Type B pancreatic cell (in vitro differentiated cells): ENCODE results near the gene PRM1. TPM values are rescaled to one million over a fixed set of nuclear protein-coding genes. Genes with fewer than 3 reads are reported as not detected.

ENCODE experiments used
- DNase-seq: peaks from one replicate; pipeline ENCODE4 v3.0.0; 2021; ENCODE audit warnings: mixed read lengths; ENCODE audit not compliant: unreplicated experiment; ENCODE audit errors: extremely low spot score
- H3K27ac Mint-ChIP-seq: 2 replicates; pipeline ENCODE4 v1.8.0; 2021; ENCODE audit warnings: mild to moderate bottlenecking, mixed read lengths
- H3K27me3 Mint-ChIP-seq: 2 replicates; pipeline ENCODE4 v1.8.0; 2021; ENCODE audit warnings: mixed read lengths
- H3K36me3 Mint-ChIP-seq: 2 replicates; pipeline ENCODE4 v1.8.0; 2021; ENCODE audit warnings: mixed read lengths
- H3K4me1 Mint-ChIP-seq: one replicate; pipeline ENCODE4 v1.8.0; 2021; ENCODE audit warnings: mixed read lengths; ENCODE audit not compliant: unreplicated experiment
- H3K4me3 Mint-ChIP-seq: 2 replicates; pipeline ENCODE4 v1.8.0; 2021; ENCODE audit warnings: mild to moderate bottlenecking, mixed read lengths
- H3K9me3 Mint-ChIP-seq: 2 replicates; pipeline ENCODE4 v1.8.0; 2021; ENCODE audit warnings: mixed read lengths
- total RNA-seq: library from RNA; stranded (reverse); gene quantifications from 2 replicates; pipeline ENCODE4 v1.2.1, GENCODE V29; 2021; ENCODE audit warnings: low replicate concordance
- TF ChIP-seq, protein P1 (sequence below): fragments of 200-600 bp; sonication (generic); conservative IDR thresholded peaks from 2 replicates; pipeline ENCODE4 v1.5.0; 2021; ENCODE audit warnings: antibody characterized with exemption, mild to moderate bottlenecking

The PRM1 gene
- total RNA-seq, 1 donor from 2014 or later = not detected

GRCh38 chr16:11255737-11256660 is 25.1 kb downstream of the PRM1 start, which contains the start of gene SOCS1:
TSS of gene SOCS1 (minus strand) at chr16:11256204. CDS start at chr16:11255478, 726 bp downstream.
- Mint-ChIP-seq H3K4me3 (peak within 1 kb of the TSS; percentile 94), H3K27me3 (no peaks in the 10 kb centered on the region), H3K27ac (peak within 1 kb of the TSS; percentile 95), H3K36me3 (peaks cover 4% of the 10 kb centered on the region), H3K9me3 (no peaks in the 10 kb centered on the region), H3K4me1 (peaks cover 30% of the 10 kb centered on the region)
- DNase-seq = peak; percentile 95
- TF ChIP-seq, protein P1, sequence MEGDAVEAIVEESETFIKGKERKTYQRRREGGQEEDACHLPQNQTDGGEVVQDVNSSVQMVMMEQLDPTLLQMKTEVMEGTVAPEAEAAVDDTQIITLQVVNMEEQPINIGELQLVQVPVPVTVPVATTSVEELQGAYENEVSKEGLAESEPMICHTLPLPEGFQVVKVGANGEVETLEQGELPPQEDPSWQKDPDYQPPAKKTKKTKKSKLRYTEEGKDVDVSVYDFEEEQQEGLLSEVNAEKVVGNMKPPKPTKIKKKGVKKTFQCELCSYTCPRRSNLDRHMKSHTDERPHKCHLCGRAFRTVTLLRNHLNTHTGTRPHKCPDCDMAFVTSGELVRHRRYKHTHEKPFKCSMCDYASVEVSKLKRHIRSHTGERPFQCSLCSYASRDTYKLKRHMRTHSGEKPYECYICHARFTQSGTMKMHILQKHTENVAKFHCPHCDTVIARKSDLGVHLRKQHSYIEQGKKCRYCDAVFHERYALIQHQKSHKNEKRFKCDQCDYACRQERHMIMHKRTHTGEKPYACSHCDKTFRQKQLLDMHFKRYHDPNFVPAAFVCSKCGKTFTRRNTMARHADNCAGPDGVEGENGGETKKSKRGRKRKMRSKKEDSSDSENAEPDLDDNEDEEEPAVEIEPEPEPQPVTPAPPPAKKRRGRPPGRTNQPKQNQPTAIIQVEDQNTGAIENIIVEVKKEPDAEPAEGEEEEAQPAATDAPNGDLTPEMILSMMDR = peak; percentile 96

GRCh38 chr16:11254913-11255736 is 26.0 kb downstream of the PRM1 start:
- H3K27ac Mint-ChIP-seq = peak overlapping the region; percentile 39
- peaks cover 34% of the 10 kb centered on the region for H3K4me1 Mint-ChIP-seq
- no peaks in the 10 kb centered on the region for H3K27me3 Mint-ChIP-seq
- no peak for DNase-seq
- peaks cover 3% of the 10 kb centered on the region for H3K9me3 Mint-ChIP-seq
- H3K36me3 Mint-ChIP-seq = peaks cover 4% of the 10 kb centered on the region
- TF ChIP-seq, protein P1 = no peak
- H3K4me3 Mint-ChIP-seq = peak overlapping the region; percentile 83

- no peaks in the 10 kb centered on the region for H3K27me3 Mint-ChIP-seq
- DNase-seq = no peak
- H3K4me1 Mint-ChIP-seq = peaks cover 35% of the 10 kb centered on the region
- peak overlapping the region; percentile 39 for H3K27ac Mint-ChIP-seq
- peaks cover 3% of the 10 kb centered on the region for H3K9me3 Mint-ChIP-seq
- H3K4me3 Mint-ChIP-seq = peak overlapping the region; percentile 83
- H3K36me3 Mint-ChIP-seq = peaks cover 4% of the 10 kb centered on the region
- TF ChIP-seq, protein P1 = no peak
These were observed 26.9 kb downstream of the PRM1 start for GRCh38 chr16:11253995-11254912.

DNA sequence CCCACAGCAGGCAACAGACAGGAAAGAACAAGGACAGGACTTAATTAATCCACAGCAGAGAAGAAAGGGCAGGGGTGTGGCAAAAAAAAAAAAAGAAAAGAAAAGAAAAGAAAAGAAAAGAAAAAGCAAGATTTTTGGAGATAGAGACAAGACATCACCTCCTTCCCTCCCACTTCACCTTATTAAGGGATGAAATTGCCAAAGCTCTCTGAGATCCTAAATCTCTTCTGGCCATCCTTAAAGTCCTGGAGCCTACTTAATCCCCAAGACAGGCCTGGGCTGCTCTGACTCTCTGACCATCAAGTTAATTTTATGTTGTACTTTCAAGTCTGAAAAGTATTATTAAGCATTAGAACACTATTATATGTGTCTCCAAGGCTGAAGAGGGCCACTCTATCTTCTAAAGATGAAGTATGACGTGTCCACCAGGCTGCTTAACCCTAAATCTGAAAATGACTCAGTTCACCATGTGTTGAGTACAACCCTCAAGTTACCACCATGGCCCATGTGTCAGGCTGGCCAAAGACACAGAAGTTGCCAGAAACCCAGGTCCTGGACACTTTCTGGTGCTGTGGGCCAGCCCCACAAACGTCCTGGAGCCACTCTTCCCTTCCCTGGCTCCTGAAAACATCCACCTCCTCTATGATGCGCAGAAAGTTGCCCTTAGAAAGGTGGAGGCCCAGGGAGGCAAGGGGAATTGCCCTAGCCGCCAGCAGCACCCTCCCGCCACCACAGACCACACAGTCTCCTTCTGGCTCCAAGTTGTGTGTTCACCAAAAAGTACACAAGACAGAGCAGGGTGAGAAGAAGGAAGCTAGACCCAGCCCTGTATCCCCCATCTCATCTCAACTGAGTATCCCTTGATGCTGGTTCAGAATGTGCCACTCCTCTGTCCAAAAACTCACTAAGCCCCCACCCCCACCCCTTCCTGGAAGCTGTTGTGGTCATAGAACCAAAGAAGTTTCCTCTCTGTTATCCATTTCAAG is 27.8 kb downstream of the PRM1 start:
- peak overlapping the region; percentile 51 for H3K27ac Mint-ChIP-seq
- TF ChIP-seq, protein P1 = no peak
- H3K4me3 Mint-ChIP-seq = peak overlapping the region; percentile 81
- H3K9me3 Mint-ChIP-seq = peaks cover 3% of the 10 kb centered on the region
- no peak for DNase-seq
- no peaks in the 10 kb centered on the region for H3K27me3 Mint-ChIP-seq
- H3K36me3 Mint-ChIP-seq = peaks cover 4% of the 10 kb centered on the region
- H3K4me1 Mint-ChIP-seq = peaks cover 35% of the 10 kb centered on the region
